ENCODE data around the gene SBNO2. TPM values are rescaled to one million over a fixed set of nuclear protein-coding genes. Genes with fewer than 3 reads are reported as not detected.

Gene SBNO2
- total RNA-seq, 2 experiments from 2014 or later = 26.6 to 43.3 TPM

- peaks cover 5% of the 10 kb centered on the region for H3K4me1 ChIP-seq (ENCODE audit: insufficient read depth, low read length, poor library complexity, severe bottlenecking)
- H3K9me2 ChIP-seq (ENCODE audit: insufficient read depth, low read length) = no peaks in the 10 kb centered on the region
- H3K4me3 ChIP-seq (ENCODE audit: low read depth, low read length, poor library complexity, severe bottlenecking) = no peak overlapping the region
- no peaks in the 10 kb centered on the region for H4K20me1 ChIP-seq (ENCODE audit: insufficient read depth, low read length)
- 0 out of 2 replicates have a peak, but pooled peaks cover 3% of the 10 kb centered on the region for H3K79me2 ChIP-seq (ENCODE audit: insufficient read depth, low read depth, low read length)
- ChIA-PET CTCF (ENCODE audit: unreplicated experiment) (no interaction called here), POLR2A (no interaction called here)
- H2AFZ ChIP-seq (ENCODE audit: low read length) = no peak overlapping the region
- peak; percentile 73 for TF ChIP-seq CTCF (conservative IDR thresholded peaks at IDR 0.05; ENCODE audit: low read length)
- no peak for TF ChIP-seq EZH2phosphoT487 (IDR thresholded peaks at IDR 0.05; ENCODE audit: borderline replicate concordance, low read depth, low read length)
- peak; percentile 47 for DNase-seq (ENCODE audit: low spot score)
- intact Hi-C loops (cut with micrococcal nuclease; ENCODE audit: unreplicated experiment) = no loop called here
- no peak overlapping the region for H3K4me2 ChIP-seq (ENCODE audit: low read length)
- H3K9me3 ChIP-seq (ENCODE audit: low read length) = no peaks in the 10 kb centered on the region
- H3K27ac ChIP-seq (ENCODE audit: low read depth, low read length, poor library complexity, severe bottlenecking) = no peak overlapping the region
- no TSS peak for BruUV-seq (replicated peaks)
- peaks cover 41% of the 10 kb centered on the region for H3K36me3 ChIP-seq (ENCODE audit: insufficient read depth, low read length)
Observed at GRCh38 chr19:1220477-1220930, 46.4 kb upstream of the SBNO2 start.

GRCh38 chr19:1219786-1220476 lies 45.9 kb upstream of the SBNO2 start:
- Histone ChIP-seq H3K4me1 (ENCODE audit: insufficient read depth, low read length, poor library complexity, severe bottlenecking) (peaks cover 5% of the 10 kb centered on the region), H3K4me3 (ENCODE audit: low read depth, low read length, poor library complexity, severe bottlenecking) (no peak overlapping the region), H3K9me2 (ENCODE audit: insufficient read depth, low read length) (no peaks in the 10 kb centered on the region), H3K4me2 (ENCODE audit: low read length) (no peak overlapping the region), H3K9me3 (ENCODE audit: low read length) (no peaks in the 10 kb centered on the region), H2AFZ (ENCODE audit: low read length) (no peak overlapping the region), H3K27ac (ENCODE audit: low read depth, low read length, poor library complexity, severe bottlenecking) (no peak overlapping the region), H3K79me2 (ENCODE audit: insufficient read depth, low read depth, low read length) (0 out of 2 replicates have a peak, but pooled peaks cover 3% of the 10 kb centered on the region), H3K36me3 (ENCODE audit: insufficient read depth, low read length) (peaks cover 40% of the 10 kb centered on the region), H4K20me1 (ENCODE audit: insufficient read depth, low read length) (no peaks in the 10 kb centered on the region)
- no peak for DNase-seq (ENCODE audit: low spot score)
- no peak for TF ChIP-seq CTCF (conservative IDR thresholded peaks at IDR 0.05; ENCODE audit: low read length)
- no peak for TF ChIP-seq EZH2phosphoT487 (IDR thresholded peaks at IDR 0.05; ENCODE audit: borderline replicate concordance, low read depth, low read length)
- CTCF ChIA-PET (ENCODE audit: unreplicated experiment) = no interaction called here
- no TSS peak for BruUV-seq (replicated peaks)
- POLR2A ChIA-PET = no interaction called here
- intact Hi-C loops (cut with micrococcal nuclease; ENCODE audit: unreplicated experiment) = no loop called here
